Stomach smooth muscle (tissue), 2 donors: ENCODE measurements around the gene SIVA1.

Experiments used
- H3K27ac ChIP-seq: one replicate; pipeline ENCODE4 v1.7.0; 2013; ENCODE audit warnings: mild to moderate bottlenecking, low read length, inconsistent platforms
- H3K27me3 ChIP-seq, 2 donors: one replicate each; pipeline ENCODE4 v1.7.0; 2013; ENCODE audit warnings: low read length in 2 of 2; ENCODE audit not compliant: insufficient read depth in 2 of 2, control insufficient read depth in 1 of 2
- H3K36me3 ChIP-seq, 2 donors: one replicate each; pipeline ENCODE4 v1.7.0; 2013; ENCODE audit warnings: low read length in 2 of 2; ENCODE audit not compliant: control insufficient read depth in 2 of 2, insufficient read depth in 2 of 2
- H3K4me1 ChIP-seq: one replicate; pipeline ENCODE4 v1.7.0; 2013; ENCODE audit warnings: low read length; ENCODE audit not compliant: control insufficient read depth, insufficient read depth
- H3K4me3 ChIP-seq, 2 donors: one replicate each; pipeline ENCODE4 v1.7.0; 2013; ENCODE audit warnings: low read length in 2 of 2
- H3K9ac ChIP-seq, 2 donors: one replicate each; pipeline ENCODE4 v1.7.0; 2013; ENCODE audit warnings: low read length in 2 of 2, mild to moderate bottlenecking in 1 of 2
- H3K9me3 ChIP-seq, 2 donors: one replicate each; pipeline ENCODE4 v1.7.0; 2013; ENCODE audit warnings: low read length in 2 of 2; ENCODE audit not compliant: control insufficient read depth in 2 of 2
- donor health status: healthy.
- donor health status: Pancreatic carcinoma.

The SIVA1 gene

GRCh38 chr14:104774453-104775072 is 21.6 kb downstream of the SIVA1 start:
- Histone ChIP-seq H3K36me3 (peaks cover 23 to 39% of the 10 kb centered on the region in 2 donors), H3K27ac (no peak overlapping the region), H3K9ac (no peak overlapping the region), H3K4me1 (peaks cover 2% of the 10 kb centered on the region), H3K9me3 (peaks cover 0 to 4% of the 10 kb centered on the region in 2 donors), H3K4me3 (no peak overlapping the region), H3K27me3 (no peaks in the 10 kb centered on the region)

GRCh38 chr14:104775073-104775489 is 22.1 kb downstream of the SIVA1 start:
- H3K36me3 ChIP-seq, result peaks cover 20 to 39% of the 10 kb centered on the region in 2 donors
- H3K27me3 ChIP-seq, result no peaks in the 10 kb centered on the region
- H3K4me1 ChIP-seq, result peaks cover 3% of the 10 kb centered on the region
- H3K9ac ChIP-seq, result no peak overlapping the region
- no peak overlapping the region for H3K27ac ChIP-seq
- H3K4me3 ChIP-seq, result no peak overlapping the region
- H3K9me3 ChIP-seq, result peaks cover 0 to 4% of the 10 kb centered on the region in 2 donors

- peaks cover 14 to 33% of the 10 kb centered on the region in 2 donors for H3K36me3 ChIP-seq
- peaks cover 3% of the 10 kb centered on the region for H3K4me1 ChIP-seq
- H3K9ac ChIP-seq, result no peak overlapping the region
- H3K27ac ChIP-seq, result no peak overlapping the region
- no peak overlapping the region for H3K4me3 ChIP-seq
- H3K9me3 ChIP-seq, result no peaks in the 10 kb centered on the region
- no peaks in the 10 kb centered on the region for H3K27me3 ChIP-seq
Measured at GRCh38 chr14:104776481-104776880, 23.5 kb downstream of the SIVA1 start.

- no peak overlapping the region for H3K27ac ChIP-seq
- H3K36me3 ChIP-seq, result peaks cover 10 to 26% of the 10 kb centered on the region in 2 donors
- H3K4me3 ChIP-seq, result no peak overlapping the region
Measured at GRCh38 chr14:104776961-104777807, 24.2 kb downstream of the SIVA1 start.

GRCh38 chr14:104777808-104778249 is 24.9 kb downstream of the SIVA1 start:
- no peaks in the 10 kb centered on the region for H3K9me3 ChIP-seq
- no peaks in the 10 kb centered on the region for H3K27me3 ChIP-seq
- H3K27ac ChIP-seq, result no peak overlapping the region
- H3K36me3 ChIP-seq, result peaks cover 6 to 19% of the 10 kb centered on the region in 2 donors
- H3K4me1 ChIP-seq, result peaks cover 3% of the 10 kb centered on the region
- no peak overlapping the region for H3K9ac ChIP-seq
- H3K4me3 ChIP-seq, result no peak overlapping the region

More at GRCh38 chr14:104776961-104777807, 24.2 kb downstream of the SIVA1 start:
- H3K9me3 ChIP-seq, result no peaks in the 10 kb centered on the region
- H3K27me3 ChIP-seq, result no peaks in the 10 kb centered on the region
- no peak overlapping the region for H3K9ac ChIP-seq
- peaks cover 3% of the 10 kb centered on the region for H3K4me1 ChIP-seq

GRCh38 chr14:104778694-104779331 is 25.9 kb downstream of the SIVA1 start:
- H3K9ac ChIP-seq, result no peak overlapping the region
- peaks cover 0 to 13% of the 10 kb centered on the region in 2 donors for H3K36me3 ChIP-seq
- no peaks in the 10 kb centered on the region for H3K27me3 ChIP-seq
- H3K9me3 ChIP-seq, result no peaks in the 10 kb centered on the region
- no peak overlapping the region for H3K4me3 ChIP-seq
- no peak overlapping the region for H3K27ac ChIP-seq
- peaks cover 3% of the 10 kb centered on the region for H3K4me1 ChIP-seq

GRCh38 chr14:104779776-104780512 is 27.0 kb downstream of the SIVA1 start:
- Histone ChIP-seq H3K36me3 (peaks cover 0 to 13% of the 10 kb centered on the region in 2 donors), H3K4me1 (peaks cover 13% of the 10 kb centered on the region)

GRCh38 chr14:104780513-104781030 is 27.6 kb downstream of the SIVA1 start:
- Histone ChIP-seq H3K27ac (no peak overlapping the region), H3K27me3 (no peaks in the 10 kb centered on the region), H3K9me3 (no peaks in the 10 kb centered on the region), H3K4me3 (no peak overlapping the region), H3K4me1 (peaks cover 20% of the 10 kb centered on the region), H3K9ac (no peak overlapping the region), H3K36me3 (peaks cover 0 to 9% of the 10 kb centered on the region in 2 donors)

More at GRCh38 chr14:104779776-104780512, 27.0 kb downstream of the SIVA1 start:
- no peak overlapping the region for H3K4me3 ChIP-seq
- H3K9me3 ChIP-seq, result no peaks in the 10 kb centered on the region
- no peaks in the 10 kb centered on the region for H3K27me3 ChIP-seq
- H3K27ac ChIP-seq, result no peak overlapping the region
- H3K9ac ChIP-seq, result no peak overlapping the region

GRCh38 chr14:104781271-104782077 is 28.5 kb downstream of the SIVA1 start:
- H3K4me1 ChIP-seq, result peaks cover 28% of the 10 kb centered on the region
- peaks cover 0 to 7% of the 10 kb centered on the region in 2 donors for H3K36me3 ChIP-seq
- H3K4me3 ChIP-seq, result no peak overlapping the region
- H3K27ac ChIP-seq, result no peak overlapping the region
- H3K9ac ChIP-seq, result no peak overlapping the region
- no peaks in the 10 kb centered on the region for H3K27me3 ChIP-seq
- no peaks in the 10 kb centered on the region for H3K9me3 ChIP-seq
